Neural cell (in vitro differentiated cells): Measurements from ENCODE around the gene KDM4B. TPM values are rescaled to one million over a fixed set of nuclear protein-coding genes. Genes with fewer than 3 reads are reported as not detected.

Source experiments
- H2AFZ ChIP-seq: fragments of 200-600, 300-800 bp; sonication (generic), shearing (Covaris generic); 2 replicates; pipeline ENCODE4 v1.6.0; 2014; ENCODE audit warnings: low read depth, mild to moderate bottlenecking, antibody characterized with exemption, low read length, moderate library complexity
- H3F3A ChIP-seq: fragments of 200-600 bp; shearing (Covaris generic); 2 replicates; pipeline ENCODE4 v1.6.1; 2016; ENCODE audit warnings: mild to moderate bottlenecking, moderate library complexity, mixed read lengths, antibody characterized with exemption, low read length; ENCODE audit not compliant: insufficient read depth, poor library complexity, severe bottlenecking
- H3K27ac ChIP-seq: fragments of 200-600, 300-800 bp; sonication (generic), shearing (Covaris generic); 2 replicates; pipeline ENCODE4 v1.5.1; 2014; ENCODE audit warnings: mild to moderate bottlenecking, low read length, moderate library complexity
- H3K27me3 ChIP-seq: fragments of 300-800, 200-600 bp; sonication (generic), shearing (Covaris generic); 2 replicates; pipeline ENCODE4 v1.6.0; 2014; ENCODE audit warnings: mild to moderate bottlenecking, low read depth, low read length, moderate library complexity; ENCODE audit not compliant: insufficient read depth
- H3K36me3 ChIP-seq: fragments of 300-800, 200-600 bp; sonication (generic), shearing (Covaris generic); 2 replicates; pipeline ENCODE4 v1.5.1; 2014; ENCODE audit warnings: mild to moderate bottlenecking, antibody characterized with exemption, low read length, moderate library complexity; ENCODE audit not compliant: insufficient read depth
- H3K4me2 ChIP-seq: fragments of 300-800, 200-600 bp; sonication (generic), shearing (Covaris generic); 2 replicates; pipeline ENCODE4 v1.6.0; 2014; ENCODE audit warnings: mild to moderate bottlenecking, low read length
- H3K4me3 ChIP-seq: fragments of 300-800, 200-600 bp; sonication (generic), shearing (Covaris generic); 2 replicates; pipeline ENCODE4 v1.5.1; 2014; ENCODE audit warnings: mild to moderate bottlenecking, low read length, moderate library complexity
- H3K79me2 ChIP-seq: fragments of 200-600 bp; shearing (Covaris generic); replicated peaks from 2 replicates; pipeline ENCODE4 v1.6.0; 2014; ENCODE audit warnings: mild to moderate bottlenecking, low read length, moderate library complexity; ENCODE audit not compliant: insufficient read depth
- H3K9ac ChIP-seq: fragments of 300-800, 200-600 bp; sonication (generic), shearing (Covaris generic); 2 replicates; pipeline ENCODE4 v1.6.1; 2016; ENCODE audit warnings: mild to moderate bottlenecking, low read length, mixed read lengths
- H3K9me2 ChIP-seq: fragments of 200-600 bp; shearing (Covaris generic); 2 replicates; pipeline ENCODE4 v1.6.1; 2016; ENCODE audit warnings: mild to moderate bottlenecking, low read length, mixed read lengths; ENCODE audit not compliant: insufficient read depth
- H3K9me3 ChIP-seq: fragments of 200-600, 300-800 bp; sonication (generic), shearing (Covaris generic); 2 replicates; pipeline ENCODE4 v1.6.1; 2016; ENCODE audit warnings: mild to moderate bottlenecking, mixed run types, low read length, moderate library complexity, mixed read lengths
- H4K20me1 ChIP-seq: fragments of 200-600 bp; shearing (Covaris generic); 2 replicates; pipeline ENCODE4 v1.6.1; 2016; ENCODE audit warnings: mild to moderate bottlenecking, mixed run types; ENCODE audit not compliant: insufficient read depth
- CTCF ChIP-seq: fragments of 450-650 bp; IDR thresholded peaks from 2 replicates; pipeline ENCODE4 v1.5.1; 2014; ENCODE audit warnings: antibody characterized with exemption, mild to moderate bottlenecking, moderate library complexity; ENCODE audit not compliant: poor library complexity, severe bottlenecking
- EP300 ChIP-seq: fragments of 450-650 bp; conservative IDR thresholded peaks from 2 replicates; pipeline ENCODE4 v1.6.1; 2014; ENCODE audit warnings: antibody characterized with exemption, mild to moderate bottlenecking, moderate library complexity; ENCODE audit not compliant: poor library complexity, severe bottlenecking
- EZH2 ChIP-seq: fragments of 200-600, 300-800 bp; shearing (Covaris generic), sonication (generic); IDR thresholded peaks from 2 replicates; pipeline ENCODE4 v1.6.1; 2014; ENCODE audit warnings: antibody characterized with exemption, low read length, borderline replicate concordance, mild to moderate bottlenecking; ENCODE audit not compliant: insufficient read depth, poor library complexity, severe bottlenecking
- MXI1 ChIP-seq: fragments of 450-650 bp; conservative IDR thresholded peaks from 2 replicates; pipeline ENCODE4 v1.6.1; 2014; ENCODE audit warnings: antibody characterized with exemption, mild to moderate bottlenecking; ENCODE audit not compliant: poor library complexity, severe bottlenecking
- POLR2AphosphoS5 ChIP-seq: IDR thresholded peaks from 2 replicates; pipeline ENCODE4 v1.6.1; 2012
- RAD21 ChIP-seq: fragments of 450-650 bp; conservative IDR thresholded peaks from 2 replicates; pipeline ENCODE4 v1.6.1; 2014; ENCODE audit warnings: antibody characterized with exemption, mild to moderate bottlenecking, moderate library complexity
- REST ChIP-seq: IDR thresholded peaks from 2 replicates; pipeline ENCODE4 v1.6.1; 2012; ENCODE audit warnings: borderline replicate concordance
- SMC3 ChIP-seq: fragments of 450-650 bp; conservative IDR thresholded peaks from 2 replicates; pipeline ENCODE4 v1.6.1; 2014; ENCODE audit warnings: antibody characterized with exemption, mild to moderate bottlenecking, moderate library complexity; ENCODE audit not compliant: poor library complexity
- TAF1 ChIP-seq: IDR thresholded peaks from 2 replicates; pipeline ENCODE4 v1.6.1; 2012; ENCODE audit warnings: low read depth
- polyA plus RNA-seq: library from polyadenylated mRNA; depleted of rRNA; stranded (reverse); fragments of >200 nt; gene quantifications from 2 replicates; pipeline ENCODE4 v1.2.3, GENCODE V29; 2014

KDM4B gene
- polyA plus RNA-seq, 1 donor from 2014 or later: 19.1 TPM

GRCh38 chr19:5186293-5187050 lies 217.6 kb downstream of the KDM4B start:
- H3K79me2 ChIP-seq: no peaks in the 10 kb centered on the region
- no peak overlapping the region for H3K4me3 ChIP-seq
- H3K4me2 ChIP-seq: no peak overlapping the region
- H3F3A ChIP-seq: no peaks in the 10 kb centered on the region
- TF ChIP-seq EP300 (no peak), EZH2 (no peak), POLR2AphosphoS5 (no peak), SMC3 (no peak), RAD21 (no peak), CTCF (no peak), MXI1 (no peak), REST (no peak)
- no peaks in the 10 kb centered on the region for H3K27me3 ChIP-seq
- H3K36me3 ChIP-seq: no peaks in the 10 kb centered on the region
- H2AFZ ChIP-seq: no peak overlapping the region
- no peak overlapping the region for H3K27ac ChIP-seq
- no peaks in the 10 kb centered on the region for H4K20me1 ChIP-seq
- no peaks in the 10 kb centered on the region for H3K9me2 ChIP-seq
- H3K9ac ChIP-seq: no peak overlapping the region
- H3K9me3 ChIP-seq: no peaks in the 10 kb centered on the region

- Histone ChIP-seq H3K4me2 (no peak overlapping the region), H3K9me2 (no peaks in the 10 kb centered on the region), H3K4me3 (no peak overlapping the region), H3K27ac (no peak overlapping the region), H3F3A (no peaks in the 10 kb centered on the region), H3K27me3 (no peaks in the 10 kb centered on the region), H3K9ac (no peak overlapping the region), H2AFZ (no peak overlapping the region), H3K9me3 (no peaks in the 10 kb centered on the region), H3K79me2 (no peaks in the 10 kb centered on the region), H4K20me1 (no peaks in the 10 kb centered on the region), H3K36me3 (no peaks in the 10 kb centered on the region)
- TF ChIP-seq REST (no peak), MXI1 (no peak), EP300 (no peak), EZH2 (no peak), RAD21 (no peak), CTCF (no peak), TAF1 (no peak), SMC3 (no peak)
These were observed 219.8 kb downstream of the KDM4B start for GRCh38 chr19:5188548-5189317.
